Measurements from ENCODE around the gene GADD45B.

Gene GADD45B

DNA sequence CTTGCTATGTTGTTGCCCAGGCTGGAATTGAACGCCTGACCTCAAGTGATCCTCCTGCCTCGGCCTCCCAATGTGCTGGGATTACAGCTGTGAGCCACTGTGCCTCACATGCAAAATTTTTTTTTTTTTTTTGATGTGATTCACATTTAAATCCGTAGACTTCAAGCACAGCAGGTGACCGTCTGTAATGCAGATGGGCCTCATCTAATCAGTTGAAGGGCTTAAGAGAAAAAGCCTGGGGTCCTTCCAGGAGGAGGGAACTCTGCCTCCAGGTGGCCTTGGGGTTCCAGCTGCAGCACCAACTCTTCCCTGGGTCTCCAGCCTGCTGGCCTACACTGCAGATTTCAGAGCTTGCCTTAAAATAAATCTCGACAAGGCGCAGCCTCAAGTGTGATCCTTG is 43.6 kb downstream of the GADD45B start:
- DNase-seq, result no peak

DNA sequence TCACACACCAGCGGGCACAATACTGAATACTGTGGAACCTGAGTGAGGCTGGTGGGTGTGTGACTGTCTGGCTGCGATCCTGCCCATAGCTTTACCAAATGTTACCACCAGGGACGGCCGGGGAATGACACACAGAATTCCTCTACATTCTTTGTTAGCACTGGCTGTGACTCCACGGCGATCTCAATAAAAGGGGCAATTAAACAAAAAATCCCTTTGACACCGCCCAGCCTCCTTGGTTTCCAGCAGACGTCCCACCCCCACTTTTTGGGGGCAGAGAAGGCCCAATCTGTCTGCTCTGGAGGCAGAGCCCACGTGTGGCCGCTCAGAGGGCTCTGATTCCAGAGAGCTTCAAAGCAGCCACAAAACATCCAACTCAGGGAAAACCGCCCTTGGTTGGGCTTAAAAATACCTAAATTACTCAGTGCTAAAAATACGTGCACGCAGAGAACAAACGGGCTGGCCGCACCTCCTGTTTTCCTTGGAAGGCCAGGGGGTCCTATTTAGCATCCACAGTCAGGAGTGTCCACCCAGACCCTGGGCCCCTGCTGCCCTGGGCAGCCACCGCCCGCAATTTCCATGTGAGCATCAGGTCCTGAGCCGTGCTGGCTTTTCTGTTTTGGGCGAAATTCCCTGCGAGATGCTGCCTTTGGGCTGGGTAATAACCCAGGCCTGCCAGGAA is 47.8 kb downstream of the GADD45B start:
- no peak for DNase-seq

DNA sequence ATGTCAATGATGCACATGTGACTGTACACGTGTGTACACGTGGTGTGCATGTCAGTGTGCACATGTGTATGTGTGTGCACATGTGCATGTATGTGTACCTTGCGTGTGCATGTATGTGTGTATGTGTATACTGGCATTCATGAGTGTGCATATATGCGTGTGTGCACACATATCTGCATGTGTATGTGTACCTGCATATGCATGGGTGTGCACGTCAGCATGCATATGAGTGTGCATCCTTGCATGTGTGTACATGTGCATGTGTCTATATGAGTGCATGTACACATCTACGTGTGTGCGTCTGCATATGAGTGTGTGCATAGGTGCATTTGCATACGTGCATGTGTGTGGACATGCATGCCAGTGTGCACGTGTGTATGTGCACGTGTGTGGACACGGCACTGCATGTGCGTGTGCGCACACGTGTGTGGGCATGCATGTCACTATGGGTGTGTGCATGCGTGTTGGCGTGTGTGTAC is 48.5 kb downstream of the GADD45B start:
- no peak for DNase-seq

- no peak for DNase-seq
Measured at GRCh38 chr19:2524840-2525723, 49.2 kb downstream of the GADD45B start.

GRCh38 chr19:2527171-2527570 is 51.2 kb downstream of the GADD45B start:
- DNase-seq, result no peak

DNA sequence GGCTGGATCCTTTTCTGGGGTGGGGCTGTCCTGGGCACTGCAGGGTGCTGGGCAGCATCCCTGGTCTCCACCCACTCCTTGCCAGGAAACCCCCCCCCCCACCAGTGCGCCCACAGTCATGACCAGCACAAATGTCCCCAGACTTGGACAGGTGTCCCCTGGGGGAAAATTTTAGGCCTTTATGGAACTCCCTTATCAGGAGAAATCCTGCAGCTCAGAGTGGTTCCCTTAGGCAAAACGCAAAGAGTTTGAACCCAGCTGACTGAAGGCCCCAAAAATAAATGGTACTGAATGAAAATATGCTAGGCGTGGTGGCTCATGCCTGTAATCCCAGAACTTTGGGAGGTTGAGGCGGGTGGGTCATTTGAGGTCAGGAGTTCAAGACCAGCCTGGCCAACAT is 51.8 kb downstream of the GADD45B start:
- no peak for DNase-seq
